Ovary (tissue), 3 donors: ENCODE data around the gene BPIFA2.

ENCODE experiments used
- EP300 ChIP-seq: sonication (generic); formaldehyde crosslinking; IDR thresholded peaks from one replicate; pipeline ENCODE4 v1.6.1; 2017; ENCODE audit warnings: antibody characterized with exemption
- POLR2A ChIP-seq: fragments of 450-650 bp; IDR thresholded peaks from one replicate; pipeline ENCODE4 v1.6.1; 2017; ENCODE audit warnings: antibody characterized with exemption, mild to moderate bottlenecking, moderate library complexity
- TF ChIP-seq, protein P1 (sequence below), 3 donors: fragments of 450-650 bp in 2 of 3; fragments of 200-600 bp in 1 of 3; IDR thresholded peaks; one replicate each; pipeline versions ENCODE4 v1.5.1 to v1.8.0; 2016 to 2022; ENCODE audit warnings: antibody characterized with exemption in 3 of 3, mild to moderate bottlenecking in 1 of 3
- donor health status: DM: no; HTN: no; CAD: no.

DNA sequence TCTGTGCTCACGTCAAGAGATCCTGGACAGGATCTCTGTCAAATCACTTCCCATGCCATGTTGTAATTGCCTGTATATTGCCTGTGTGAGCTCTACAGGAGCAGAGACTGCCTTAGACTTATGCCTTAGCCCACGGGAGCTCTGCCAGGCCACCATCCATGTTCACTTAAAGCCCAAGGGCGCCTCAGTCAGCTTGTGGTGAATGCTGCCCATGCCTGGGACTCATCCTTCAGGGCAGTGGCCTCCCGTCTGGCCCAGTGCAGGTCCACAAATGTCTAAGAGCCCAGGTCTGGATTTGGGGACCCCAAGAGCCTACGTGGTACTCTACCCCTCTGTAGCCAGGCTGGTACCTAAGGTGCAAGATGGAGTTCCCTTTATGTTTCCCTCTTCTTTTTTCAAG, 22.4 kb upstream of the BPIFA2 start:
- TF ChIP-seq, protein P1, sequence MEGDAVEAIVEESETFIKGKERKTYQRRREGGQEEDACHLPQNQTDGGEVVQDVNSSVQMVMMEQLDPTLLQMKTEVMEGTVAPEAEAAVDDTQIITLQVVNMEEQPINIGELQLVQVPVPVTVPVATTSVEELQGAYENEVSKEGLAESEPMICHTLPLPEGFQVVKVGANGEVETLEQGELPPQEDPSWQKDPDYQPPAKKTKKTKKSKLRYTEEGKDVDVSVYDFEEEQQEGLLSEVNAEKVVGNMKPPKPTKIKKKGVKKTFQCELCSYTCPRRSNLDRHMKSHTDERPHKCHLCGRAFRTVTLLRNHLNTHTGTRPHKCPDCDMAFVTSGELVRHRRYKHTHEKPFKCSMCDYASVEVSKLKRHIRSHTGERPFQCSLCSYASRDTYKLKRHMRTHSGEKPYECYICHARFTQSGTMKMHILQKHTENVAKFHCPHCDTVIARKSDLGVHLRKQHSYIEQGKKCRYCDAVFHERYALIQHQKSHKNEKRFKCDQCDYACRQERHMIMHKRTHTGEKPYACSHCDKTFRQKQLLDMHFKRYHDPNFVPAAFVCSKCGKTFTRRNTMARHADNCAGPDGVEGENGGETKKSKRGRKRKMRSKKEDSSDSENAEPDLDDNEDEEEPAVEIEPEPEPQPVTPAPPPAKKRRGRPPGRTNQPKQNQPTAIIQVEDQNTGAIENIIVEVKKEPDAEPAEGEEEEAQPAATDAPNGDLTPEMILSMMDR (IDR thresholded peaks at IDR 0.05): no peak
- TF ChIP-seq EP300: no peak
- TF ChIP-seq POLR2A: no peak
